A549 (cell line): ENCODE measurements around the gene SORBS1. TPM values are rescaled to one million over a fixed set of nuclear protein-coding genes. Genes with fewer than 3 reads are reported as not detected.

Source experiments
- ATAC-seq, 2 experiments: fragments of 200-7000 bp in 1 of 2; fragments of >200 bp in 1 of 2; cut with Nextera tagmentation in 1 of 2; cut with Tn5 transposase in 1 of 2; 3 replicates each; pipeline versions ENCODE4 v1.8.0 to v1.9.1; 2018 to 2020; ENCODE audit warnings: mild to moderate bottlenecking in 1 of 2, moderate library complexity in 1 of 2
- CTCF ChIA-PET: fragments of 300-600 bp; sonication (Branson Sonifier 250); formaldehyde crosslinking; extraction: SDS; loops from one replicate; lab custom pipeline; 2021; ENCODE audit warnings: antibody characterized with exemption, inconsistent platforms; lab: Yijun Ruan, JAX
- POLR2A ChIA-PET: fragments of 350-600 bp; formaldehyde crosslinking; extraction: SDS; loops from one replicate; lab custom pipeline; 2021; ENCODE audit warnings: antibody characterized with exemption, inconsistent platforms; lab: Yijun Ruan, JAX
- DNase-seq, 2 experiments: peaks; one replicate each; pipeline versions ENCODE4 v3.0.0 to v3.0.0-alpha.2; 2011 to 2016; ENCODE audit warnings: low read depth in 1 of 2, low spot score in 1 of 2
- FAIRE-seq: peaks from 2 replicates; lab custom pipeline; 2011; peaks lifted over from hg19 to GRCh38; lab: Jason Lieb, UNC
- H3K27ac ChIP-seq, 2 experiments: fragments of >200 bp; sonication (Bioruptor Twin); formaldehyde crosslinking; 3 replicates each; pipeline ENCODE4 v1.5.1; 2016 to 2017
- H3K4me1 ChIP-seq: fragments of >200 bp; sonication (Bioruptor Twin); formaldehyde crosslinking; 3 replicates; pipeline ENCODE4 v1.6.1; 2016
- H3K4me2 ChIP-seq: fragments of >200 bp; sonication (Bioruptor Twin); formaldehyde crosslinking; 3 replicates; pipeline ENCODE4 v1.6.1; 2016
- H3K4me3 ChIP-seq: fragments of >200 bp; sonication (Bioruptor Twin); formaldehyde crosslinking; 3 replicates; pipeline ENCODE4 v1.5.1; 2016
- H3K9me3 ChIP-seq: fragments of >200 bp; sonication (Bioruptor Twin); formaldehyde crosslinking; 3 replicates; pipeline ENCODE4 v1.6.1; 2016
- BHLHE40 ChIP-seq: IDR thresholded peaks from 2 replicates; pipeline ENCODE4 v1.6.1; 2012; ENCODE audit warnings: low read depth, low read length, inconsistent platforms
- CBX2 ChIP-seq: fragments of 200-600 bp; sonication (generic); IDR thresholded peaks from 2 replicates; pipeline ENCODE4 v1.6.1; 2016; ENCODE audit warnings: low read depth, mild to moderate bottlenecking, borderline replicate concordance
- CHD2 ChIP-seq: fragments of 150-350 bp; IDR thresholded peaks from 2 replicates; pipeline ENCODE4 v1.6.1; 2014; ENCODE audit warnings: low read length; ENCODE audit not compliant: partially characterized antibody
- CHD4 ChIP-seq: fragments of 200-600 bp; sonication (generic); IDR thresholded peaks from 2 replicates; pipeline ENCODE4 v1.6.1; 2016; ENCODE audit warnings: antibody characterized with exemption, mild to moderate bottlenecking, borderline replicate concordance
- EHF ChIP-seq: fragments of 250-450 bp; sonication (Bioruptor Pico); IDR thresholded peaks from 2 replicates; pipeline ENCODE4 v1.5.0; 2020; ENCODE audit warnings: mild to moderate bottlenecking
- EP300 ChIP-seq, 2 experiments: fragments of >200 bp; sonication (Bioruptor Twin); formaldehyde crosslinking; IDR thresholded peaks; 2 replicates in 1 of 2; 3 replicates in 1 of 2; pipeline ENCODE4 v1.6.1; 2016 to 2017
- FOSL2 ChIP-seq, 2 experiments: fragments of 450-650 bp in 1 of 2; fragments of >200 bp in 1 of 2; sonication (Bioruptor Twin) in 1 of 2; formaldehyde crosslinking; IDR thresholded peaks; 2 replicates each; pipeline versions ENCODE4 v1.5.0 to v1.6.1; 2016 to 2020; ENCODE audit warnings: mild to moderate bottlenecking in 1 of 2, moderate library complexity in 1 of 2
- FOXS1 ChIP-seq: fragments of 250-450 bp; sonication (Bioruptor Pico); IDR thresholded peaks from 2 replicates; pipeline ENCODE4 v1.5.0; 2020; ENCODE audit warnings: mild to moderate bottlenecking, moderate library complexity
- HOXB13 ChIP-seq: fragments of 250-450 bp; sonication (Bioruptor Pico); IDR thresholded peaks from 2 replicates; pipeline ENCODE4 v1.5.0; 2020; ENCODE audit warnings: low read depth, mild to moderate bottlenecking, moderate library complexity
- HOXB5 ChIP-seq: fragments of 250-450 bp; sonication (Bioruptor Pico); IDR thresholded peaks from 2 replicates; pipeline ENCODE4 v1.5.0; 2020; ENCODE audit warnings: mild to moderate bottlenecking, moderate library complexity
- JUN ChIP-seq, 2 experiments: fragments of >200 bp; sonication (Bioruptor Twin); formaldehyde crosslinking; IDR thresholded peaks; 2 replicates in 1 of 2; 3 replicates in 1 of 2; pipeline ENCODE4 v1.6.1; 2016 to 2017
- JUNB ChIP-seq: fragments of >200 bp; sonication (Bioruptor Twin); formaldehyde crosslinking; IDR thresholded peaks from 2 replicates; pipeline ENCODE4 v1.6.1; 2016
- KDM1A ChIP-seq: fragments of 200-600 bp; sonication (generic); IDR thresholded peaks from 2 replicates; pipeline ENCODE4 v1.6.1; 2016; ENCODE audit warnings: low read depth, mild to moderate bottlenecking
- KDM5A ChIP-seq: fragments of 200-600 bp; sonication (generic); IDR thresholded peaks from 2 replicates; pipeline ENCODE4 v1.6.1; 2016; ENCODE audit warnings: antibody characterized with exemption, mild to moderate bottlenecking
- MAFK ChIP-seq: fragments of 450-650 bp; IDR thresholded peaks from 2 replicates; pipeline ENCODE4 v1.6.1; 2014; ENCODE audit not compliant: partially characterized antibody
- MAZ ChIP-seq: fragments of 150-350 bp; IDR thresholded peaks from 2 replicates; pipeline ENCODE4 v1.6.1; 2014; ENCODE audit warnings: antibody characterized with exemption, low read depth, low read length, borderline replicate concordance
- MYC ChIP-seq: IDR thresholded peaks from 2 replicates; pipeline ENCODE4 v1.6.1; 2012; ENCODE audit warnings: mild to moderate bottlenecking, inconsistent platforms, low read length, improper control_type of control experiment, borderline replicate concordance
- RNF2 ChIP-seq: fragments of 200-600 bp; sonication (generic); IDR thresholded peaks from 2 replicates; pipeline ENCODE4 v1.6.1; 2016; ENCODE audit warnings: low read depth, mild to moderate bottlenecking, antibody characterized with exemption, moderate library complexity, borderline replicate concordance
- SMC3 ChIP-seq: fragments of >200 bp; sonication (Bioruptor Twin); formaldehyde crosslinking; IDR thresholded peaks from 3 replicates; pipeline ENCODE4 v1.6.1; 2018; ENCODE audit warnings: inconsistent platforms
- ZC3H11A ChIP-seq: fragments of 450-650 bp; IDR thresholded peaks from 2 replicates; pipeline ENCODE4 v1.6.1; 2014; ENCODE audit warnings: antibody characterized with exemption, mild to moderate bottlenecking
- ZSCAN20 ChIP-seq: fragments of 250-450 bp; sonication (Bioruptor Pico); IDR thresholded peaks from 2 replicates; pipeline ENCODE4 v1.8.0; 2022; ENCODE audit warnings: mild to moderate bottlenecking, moderate library complexity
- WGBS: methylation state at CpG from one replicate; pipeline ENCODE4 v1.1.6; 2017; ENCODE audit errors: missing lambda C conversion rate; 5-methylcytosine and 5-hydroxymethylcytosine counted together
- polyA plus RNA-seq, 4 experiments: library from polyadenylated mRNA; depleted of rRNA in 3 of 4; stranded (reverse); fragments of >200 nt; fragmentation: RNase III in 1 of 4; extraction: RNeasy Plus Mini Kit Qiagen cat#74134 plus additional on column Dnase treatment in 1 of 4; gene quantifications; 2 replicates in 3 of 4; 3 replicates in 1 of 4; pipeline ENCODE4 v1.2.3, GENCODE V29; 2011 to 2017
- TF ChIP-seq, protein P1 (sequence below): fragments of >200 bp; sonication (Bioruptor Twin); formaldehyde crosslinking; IDR thresholded peaks from 3 replicates; pipeline ENCODE4 v1.6.1; 2016
- TF ChIP-seq, protein P2 (sequence below): fragments of 150-350 bp; IDR thresholded peaks from 2 replicates; pipeline ENCODE4 v1.6.1; 2014; ENCODE audit warnings: low read depth, mild to moderate bottlenecking, low read length
- TF ChIP-seq, protein P3 (sequence below): fragments of 200-600 bp; sonication (generic); IDR thresholded peaks from 2 replicates; pipeline ENCODE4 v1.6.1; 2016; ENCODE audit warnings: antibody characterized with exemption, mild to moderate bottlenecking, moderate library complexity

Gene SORBS1
- polyA plus RNA-seq, 2 of the 4 experiments (the other 2 are of a cell fraction), result 0.39 to 0.80 TPM

GRCh38 chr10:95440038-95440725 is 121.0 kb downstream of the SORBS1 start:
- TF ChIP-seq EP300 (IDR thresholded peaks at IDR 0.05) (no peak), RNF2 (no peak), FOXS1 (CRISPR knock-in tag) (no peak), MAFK (no peak), FOSL2 (IDR thresholded peaks at IDR 0.05) (no peak), FOSL2 (CRISPR knock-in tag; IDR thresholded peaks at IDR 0.05) (no peak), KDM5A (no peak), MYC (no peak), HOXB13 (CRISPR knock-in tag) (no peak), JUN (IDR thresholded peaks at IDR 0.05) (no peak), EHF (no peak), JUNB (no peak), KDM1A (no peak), CBX2 (no peak), ZSCAN20 (CRISPR knock-in tag) (no peak), CHD2 (no peak)
- TF ChIP-seq, protein P1, sequence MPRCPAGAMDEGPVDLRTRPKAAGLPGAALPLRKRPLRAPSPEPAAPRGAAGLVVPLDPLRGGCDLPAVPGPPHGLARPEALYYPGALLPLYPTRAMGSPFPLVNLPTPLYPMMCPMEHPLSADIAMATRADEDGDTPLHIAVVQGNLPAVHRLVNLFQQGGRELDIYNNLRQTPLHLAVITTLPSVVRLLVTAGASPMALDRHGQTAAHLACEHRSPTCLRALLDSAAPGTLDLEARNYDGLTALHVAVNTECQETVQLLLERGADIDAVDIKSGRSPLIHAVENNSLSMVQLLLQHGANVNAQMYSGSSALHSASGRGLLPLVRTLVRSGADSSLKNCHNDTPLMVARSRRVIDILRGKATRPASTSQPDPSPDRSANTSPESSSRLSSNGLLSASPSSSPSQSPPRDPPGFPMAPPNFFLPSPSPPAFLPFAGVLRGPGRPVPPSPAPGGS, result no peak
- no peak; a peak in 1 of 6 replicates for ATAC-seq
- 61% methylated on average over 6 of the region's 6 CpGs for WGBS
- no peak overlapping the region for H3K4me2 ChIP-seq
- no peak for DNase-seq
- FAIRE-seq, result no peak
- ChIA-PET CTCF (interaction anchor here (3.4 to 10.9 kb wide), 2 partner anchors 7 to 161 kb away, joined by 16 to 201 read pairs; no protein-coding TSS in a partner anchor), POLR2A (no interaction called here)
- H3K9me3 ChIP-seq, result no peaks in the 10 kb centered on the region
- H3K4me1 ChIP-seq, result peaks cover 5% of the 10 kb centered on the region; the same call in 2 of the 3 replicates
- H3K4me3 ChIP-seq, result no peak overlapping the region
- no peak overlapping the region for H3K27ac ChIP-seq

DNA sequence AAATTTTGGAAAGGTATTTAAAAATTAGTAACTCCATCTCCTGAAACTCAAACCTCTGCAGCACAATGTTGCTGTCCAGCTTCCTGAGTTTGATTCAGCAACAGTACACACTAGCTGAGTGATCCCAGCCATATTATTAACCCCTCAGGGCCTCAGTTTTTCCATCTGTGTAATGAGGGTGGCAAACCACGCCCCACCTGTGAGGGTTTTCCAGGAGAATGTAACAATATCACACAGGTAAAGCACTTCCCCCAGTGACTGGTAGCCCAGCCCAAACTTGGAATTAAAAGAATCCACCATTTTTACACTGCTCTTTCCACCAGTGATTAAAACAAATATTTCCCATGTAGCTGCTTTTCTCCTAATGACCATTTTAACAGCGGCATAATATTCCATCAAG is 122.4 kb downstream of the SORBS1 start:
- no peaks in the 10 kb centered on the region for H3K4me1 ChIP-seq
- no peak for ATAC-seq
- ChIA-PET CTCF (interaction anchor here (1.1 to 10.9 kb wide), 4 partner anchors 5 to 162 kb away, joined by 3 to 201 read pairs (median 10); no protein-coding TSS in a partner anchor), POLR2A (no interaction called here)
- H3K27ac ChIP-seq, result no peak overlapping the region
- DNase-seq, result no peak
- WGBS, result 69% methylated on average over 2 of the region's 2 CpGs
- H3K9me3 ChIP-seq, result no peaks in the 10 kb centered on the region
- TF ChIP-seq, protein P1, result no peak
- TF ChIP-seq HOXB13 (CRISPR knock-in tag), result no peak
- TF ChIP-seq BHLHE40, result no peak
- TF ChIP-seq, protein P2, sequence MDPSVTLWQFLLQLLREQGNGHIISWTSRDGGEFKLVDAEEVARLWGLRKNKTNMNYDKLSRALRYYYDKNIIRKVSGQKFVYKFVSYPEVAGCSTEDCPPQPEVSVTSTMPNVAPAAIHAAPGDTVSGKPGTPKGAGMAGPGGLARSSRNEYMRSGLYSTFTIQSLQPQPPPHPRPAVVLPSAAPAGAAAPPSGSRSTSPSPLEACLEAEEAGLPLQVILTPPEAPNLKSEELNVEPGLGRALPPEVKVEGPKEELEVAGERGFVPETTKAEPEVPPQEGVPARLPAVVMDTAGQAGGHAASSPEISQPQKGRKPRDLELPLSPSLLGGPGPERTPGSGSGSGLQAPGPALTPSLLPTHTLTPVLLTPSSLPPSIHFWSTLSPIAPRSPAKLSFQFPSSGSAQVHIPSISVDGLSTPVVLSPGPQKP, result no peak
- TF ChIP-seq ZC3H11A, result no peak
- no peak for TF ChIP-seq MAZ
- no peak for TF ChIP-seq MAFK
- TF ChIP-seq CHD4, result no peak
- TF ChIP-seq SMC3, result no peak
- no peak for TF ChIP-seq FOXS1 (CRISPR knock-in tag)
- TF ChIP-seq, protein P3, sequence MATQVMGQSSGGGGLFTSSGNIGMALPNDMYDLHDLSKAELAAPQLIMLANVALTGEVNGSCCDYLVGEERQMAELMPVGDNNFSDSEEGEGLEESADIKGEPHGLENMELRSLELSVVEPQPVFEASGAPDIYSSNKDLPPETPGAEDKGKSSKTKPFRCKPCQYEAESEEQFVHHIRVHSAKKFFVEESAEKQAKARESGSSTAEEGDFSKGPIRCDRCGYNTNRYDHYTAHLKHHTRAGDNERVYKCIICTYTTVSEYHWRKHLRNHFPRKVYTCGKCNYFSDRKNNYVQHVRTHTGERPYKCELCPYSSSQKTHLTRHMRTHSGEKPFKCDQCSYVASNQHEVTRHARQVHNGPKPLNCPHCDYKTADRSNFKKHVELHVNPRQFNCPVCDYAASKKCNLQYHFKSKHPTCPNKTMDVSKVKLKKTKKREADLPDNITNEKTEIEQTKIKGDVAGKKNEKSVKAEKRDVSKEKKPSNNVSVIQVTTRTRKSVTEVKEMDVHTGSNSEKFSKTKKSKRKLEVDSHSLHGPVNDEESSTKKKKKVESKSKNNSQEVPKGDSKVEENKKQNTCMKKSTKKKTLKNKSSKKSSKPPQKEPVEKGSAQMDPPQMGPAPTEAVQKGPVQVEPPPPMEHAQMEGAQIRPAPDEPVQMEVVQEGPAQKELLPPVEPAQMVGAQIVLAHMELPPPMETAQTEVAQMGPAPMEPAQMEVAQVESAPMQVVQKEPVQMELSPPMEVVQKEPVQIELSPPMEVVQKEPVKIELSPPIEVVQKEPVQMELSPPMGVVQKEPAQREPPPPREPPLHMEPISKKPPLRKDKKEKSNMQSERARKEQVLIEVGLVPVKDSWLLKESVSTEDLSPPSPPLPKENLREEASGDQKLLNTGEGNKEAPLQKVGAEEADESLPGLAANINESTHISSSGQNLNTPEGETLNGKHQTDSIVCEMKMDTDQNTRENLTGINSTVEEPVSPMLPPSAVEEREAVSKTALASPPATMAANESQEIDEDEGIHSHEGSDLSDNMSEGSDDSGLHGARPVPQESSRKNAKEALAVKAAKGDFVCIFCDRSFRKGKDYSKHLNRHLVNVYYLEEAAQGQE, result no peak
- no peak for TF ChIP-seq HOXB5
- TF ChIP-seq CBX2, result no peak
- TF ChIP-seq, all 56 proteins: peak for 0
- no peak for FAIRE-seq
- H3K4me3 ChIP-seq, result no peak overlapping the region
- H3K4me2 ChIP-seq, result no peak overlapping the region
